GM12873 (cell line): ENCODE data around the gene UGT2B7.

Experiments used
- CTCF ChIP-seq: IDR thresholded peaks from 2 replicates; pipeline ENCODE4 v1.5.1; 2012; ENCODE audit warnings: low read depth, mild to moderate bottlenecking, moderate library complexity, low read length, control low read depth; ENCODE audit not compliant: insufficient read depth; ENCODE audit errors: missing control alignments

Gene UGT2B7

GRCh38 chr4:69154021-69154420 is 57.7 kb downstream of the UGT2B7 start:
- no peak for TF ChIP-seq CTCF

- TF ChIP-seq CTCF = peak; percentile 34
Observed at GRCh38 chr4:69156913-69157312, 60.6 kb downstream of the UGT2B7 start.
